IMR-90 (cell line): Measurements from ENCODE around the gene GNMT. TPM values are rescaled to one million over a fixed set of nuclear protein-coding genes. Genes with fewer than 3 reads are reported as not detected.

Experiments
- ATAC-seq: fragments of 200-7000 bp; cut with Tn5 transposase; 2 replicates; pipeline ENCODE4 v1.9.1; 2020; ENCODE audit warnings: low read depth, mild to moderate bottlenecking, moderate library complexity
- BruUV-seq: library from RNA; stranded (reverse); fragments of 400-500 nt; replicated peaks from 2 replicates; lab custom pipeline; 2021; lab: Mats Ljungman, UMichigan
- CTCF ChIA-PET: fragments of 300-600 bp; formaldehyde crosslinking; extraction: SDS; loops from one replicate; lab custom pipeline; 2021; ENCODE audit warnings: antibody characterized with exemption; lab: Yijun Ruan, JAX
- POLR2A ChIA-PET: fragments of 300-600 bp; sonication (Branson Sonifier 250); formaldehyde crosslinking; loops from one replicate; lab custom pipeline; 2022; ENCODE audit warnings: antibody characterized with exemption; ENCODE audit not compliant: unreplicated experiment; lab: Charles Lee
- DNase-seq: peaks from one replicate; pipeline ENCODE4 v3.0.0; 2013
- H2AFZ ChIP-seq: replicated peaks from 2 replicates; pipeline ENCODE3; 2013; ENCODE audit warnings: low read length, mild to moderate bottlenecking; ENCODE audit not compliant: poor library complexity
- H2AK5ac ChIP-seq: 2 replicates; pipeline ENCODE4 v1.6.1; 2013; ENCODE audit warnings: low read depth, low read length, inconsistent platforms
- H2AK9ac ChIP-seq: replicated peaks from 2 replicates; pipeline ENCODE3; 2013; ENCODE audit warnings: mild to moderate bottlenecking, low read depth, low read length, moderate library complexity; ENCODE audit not compliant: poor library complexity
- H2BK120ac ChIP-seq: 2 replicates; pipeline ENCODE4 v1.6.1; 2013; ENCODE audit warnings: low read depth, low read length, inconsistent platforms
- H2BK15ac ChIP-seq: 3 replicates; pipeline ENCODE4 v1.6.1; 2013; ENCODE audit warnings: low read depth, low read length, inconsistent platforms
- H2BK20ac ChIP-seq: 2 replicates; pipeline ENCODE4 v1.6.1; 2013; ENCODE audit warnings: low read depth, mild to moderate bottlenecking, inconsistent platforms, low read length, moderate library complexity
- H2BK5ac ChIP-seq: 2 replicates; pipeline ENCODE4 v1.6.1; 2013; ENCODE audit warnings: mild to moderate bottlenecking, low read depth, low read length, inconsistent platforms; ENCODE audit not compliant: poor library complexity, severe bottlenecking
- H3K14ac ChIP-seq: replicated peaks from 2 replicates; pipeline ENCODE4 v1.6.1; 2013; ENCODE audit warnings: low read depth, low read length, inconsistent platforms
- H3K18ac ChIP-seq: 2 replicates; pipeline ENCODE4 v1.6.1; 2013; ENCODE audit warnings: low read depth, low read length, control low read depth
- H3K23ac ChIP-seq: 2 replicates; pipeline ENCODE4 v1.6.1; 2013; ENCODE audit warnings: low read depth, low read length, inconsistent platforms
- H3K27ac ChIP-seq: 2 replicates; pipeline ENCODE4 v1.5.1; 2013; ENCODE audit warnings: mild to moderate bottlenecking, control low read depth, low read length; ENCODE audit not compliant: insufficient read depth
- H3K27me3 ChIP-seq: 2 replicates; pipeline ENCODE4 v1.6.1; 2013; ENCODE audit warnings: low read length; ENCODE audit not compliant: control insufficient read depth, insufficient read depth
- H3K36me3 ChIP-seq: 2 replicates; pipeline ENCODE4 v1.6.1; 2013; ENCODE audit warnings: low read length, mixed read lengths; ENCODE audit not compliant: control insufficient read depth, insufficient read depth
- H3K4ac ChIP-seq: 2 replicates; pipeline ENCODE4 v1.6.1; 2013; ENCODE audit warnings: low read depth, low read length, inconsistent platforms
- H3K4me1 ChIP-seq: 2 replicates; pipeline ENCODE4 v1.6.1; 2013; ENCODE audit warnings: low read length, mixed read lengths; ENCODE audit not compliant: control insufficient read depth, insufficient read depth
- H3K4me2 ChIP-seq: 2 replicates; pipeline ENCODE4 v1.6.1; 2013; ENCODE audit warnings: low read depth, mild to moderate bottlenecking, control low read depth, low read length, moderate library complexity
- H3K4me3 ChIP-seq: 2 replicates; pipeline ENCODE4 v1.5.1; 2013; ENCODE audit warnings: low read depth, mild to moderate bottlenecking, control low read depth, low read length, moderate library complexity; ENCODE audit not compliant: insufficient read depth
- H3K56ac ChIP-seq: 2 replicates; pipeline ENCODE4 v1.6.1; 2013; ENCODE audit warnings: low read length, inconsistent platforms; ENCODE audit not compliant: insufficient read depth; ENCODE audit errors: extremely low read depth
- H3K79me1 ChIP-seq, 2 experiments: 2 replicates each; pipeline ENCODE4 v1.6.1; 2013; ENCODE audit warnings: low read length in 2 of 2, inconsistent platforms in 1 of 2, low read depth in 1 of 2
- H3K9ac ChIP-seq: 2 replicates; pipeline ENCODE4 v1.6.1; 2013; ENCODE audit warnings: low read depth, low read length, control low read depth
- H3K9me1 ChIP-seq: 2 replicates; pipeline ENCODE4 v1.6.1; 2013; ENCODE audit warnings: low read length, inconsistent platforms; ENCODE audit not compliant: insufficient read depth
- H3K9me3 ChIP-seq: 2 replicates; pipeline ENCODE4 v1.6.1; 2013; ENCODE audit warnings: low read length; ENCODE audit not compliant: control insufficient read depth, insufficient read depth
- H4K20me1 ChIP-seq: 2 replicates; pipeline ENCODE4 v1.6.1; 2013; ENCODE audit warnings: low read length, inconsistent platforms; ENCODE audit not compliant: insufficient read depth
- H4K5ac ChIP-seq: 2 replicates; pipeline ENCODE4 v1.6.1; 2013; ENCODE audit warnings: mild to moderate bottlenecking, low read depth, low read length, control low read depth
- H4K8ac ChIP-seq, 2 experiments: 2 replicates each; pipeline ENCODE4 v1.6.1; 2013; ENCODE audit warnings: low read depth in 2 of 2, low read length in 2 of 2, control low read depth in 1 of 2, inconsistent platforms in 1 of 2
- H4K91ac ChIP-seq: 2 replicates; pipeline ENCODE4 v1.6.1; 2013; ENCODE audit warnings: low read depth, low read length, inconsistent platforms; ENCODE audit not compliant: insufficient read depth
- FOS ChIP-seq: fragments of 150-350 bp; IDR thresholded peaks from 2 replicates; pipeline ENCODE4 v1.6.1; 2016; ENCODE audit warnings: low read depth, low read length
- USF2 ChIP-seq: fragments of 150-350 bp; IDR thresholded peaks from 2 replicates; pipeline ENCODE4 v1.6.1; 2017; ENCODE audit warnings: mild to moderate bottlenecking, antibody characterized with exemption, low read length, low read depth
- WGBS, 2 experiments: methylation state at CpG; one replicate each; pipeline versions ENCODE4 v1.1.5 to v1.1.7; 2013; ENCODE audit warnings: missing lambda C conversion rate in 2 of 2; ENCODE audit not compliant: insufficient read length in 1 of 2; ENCODE audit errors: extremely low coverage in 2 of 2; 5-methylcytosine and 5-hydroxymethylcytosine counted together
- dilution Hi-C: fragments of 300-500 bp; cut with HindIII; formaldehyde crosslinking; loops from one replicate; pipeline ENCODE4 v1.14.3; 2018; ENCODE audit warnings: low sequenced_read_pairs; ENCODE audit not compliant: unreplicated experiment
- in situ Hi-C: fragments of 300-500 bp; cut with MboI; formaldehyde crosslinking; loops from 3 replicates; pipeline ENCODE4 v1.14.3; 2019; ENCODE audit warnings: low sequenced_read_pairs, inconsistent platforms, mixed read lengths
- intact Hi-C: fragments of 100-400 bp; cut with micrococcal nuclease; formaldehyde crosslinking; loops from 2 replicates; pipeline ENCODE4 v1.10.0; 2022
- polyA plus RNA-seq, 3 experiments: library from polyadenylated mRNA; depleted of rRNA; stranded (reverse); fragments of >200 nt; gene quantifications; 2 replicates each; pipeline ENCODE4 v1.2.3, GENCODE V29; 2012; ENCODE audit warnings: low replicate concordance in 1 of 3
- total RNA-seq: library from RNA; depleted of rRNA; stranded (reverse); fragments of >200 nt; gene quantifications from 2 replicates; pipeline ENCODE4 v1.2.3, GENCODE V29; 2012

The GNMT gene
- total and polyA plus RNA-seq, 2 of the 4 experiments (the other 2 are of a cell fraction): 0.36 TPM; not detected in 1

GRCh38 chr6:42929821-42930360 is 30.7 kb upstream of the GNMT start:
- H2AK9ac ChIP-seq: peak overlapping the region; percentile 92
- intact Hi-C loops: loop anchor here (2.0 kb wide), 1 partner anchor 49 kb away; the partner anchor contains the start of gene PEX6
- peak; percentile 28 for ATAC-seq

More at GRCh38 chr6:42929821-42930360, 30.7 kb upstream of the GNMT start:
- H3K4me1 ChIP-seq: peaks cover 7% of the 10 kb centered on the region
- ChIA-PET POLR2A (interaction anchor here (0.6 to 1.3 kb wide), 6 partner anchors 11 to 152 kb away, joined by 3 to 4 read pairs (median 4); partner anchors contain the start of genes PPP2R5D and RRP36), CTCF (interaction anchor here (0.5 kb wide), 1 partner anchor 173 kb away, joined by 3 read pairs; no protein-coding TSS in a partner anchor)
- H3K56ac ChIP-seq: peak overlapping the region; percentile 80
- H2BK20ac ChIP-seq: no peak overlapping the region
- dilution Hi-C loops (no loop called here), in situ Hi-C loops (loop anchor here (5.0 kb wide), 1 partner anchor 47 kb away; the partner anchor contains the start of gene PEX6)
- peak overlapping the region; percentile 39; the same call in 1 of the 3 replicates for H2BK15ac ChIP-seq
- H3K36me3 ChIP-seq: peaks cover 3% of the 10 kb centered on the region; the same call in 1 of the 2 replicates
- H2AFZ ChIP-seq: peak overlapping the region; percentile 95
- peak overlapping the region; percentile 74 for H3K4me3 ChIP-seq
- peak overlapping the region; percentile 82 for H3K14ac ChIP-seq
- H3K9me1 ChIP-seq: 0 out of 2 replicates have a peak, but pooled peaks cover 4% of the 10 kb centered on the region
- H3K23ac ChIP-seq: peak overlapping the region; percentile 77; the same call in 1 of the 2 replicates
- BruUV-seq: no TSS peak
- peak overlapping the region; percentile 46 for H4K5ac ChIP-seq
- peak overlapping the region; percentile 66 for H3K9ac ChIP-seq
- 0% methylated on average over 4 of the region's 16 CpGs; no CpG with 5 or more reads in 1 of the 2 experiments for WGBS, 2 experiments
- peak overlapping the region; percentile 82 for H3K27ac ChIP-seq
- peak overlapping the region; percentile 80 for H2BK5ac ChIP-seq
- peak overlapping the region; percentile 88 for H3K4ac ChIP-seq
- H3K9me3 ChIP-seq: no peaks in the 10 kb centered on the region
- no peaks in the 10 kb centered on the region for H3K27me3 ChIP-seq
- peak; percentile 82 for DNase-seq
- H3K79me1 ChIP-seq: peaks cover 29 to 42% of the 10 kb centered on the region in 2 experiments
- peak overlapping the region; percentile 17; the same call in 1 of the 2 replicates for H2BK120ac ChIP-seq
- H4K8ac ChIP-seq: peak overlapping the region; percentile 36 to 81; a peak in 3 of 4 replicates
- TF ChIP-seq FOS: peak; percentile 56; the same call in 1 of the 2 replicates
- no peak for TF ChIP-seq USF2
- H3K4me2 ChIP-seq: peak overlapping the region; percentile 87
- H4K20me1 ChIP-seq: peaks cover 3% of the 10 kb centered on the region; the same call in 1 of the 2 replicates
- H3K18ac ChIP-seq: peak overlapping the region; percentile 40
- H2AK5ac ChIP-seq: peak overlapping the region; percentile 45; the same call in 1 of the 2 replicates
- peak overlapping the region; percentile 7 for H4K91ac ChIP-seq
